ENCODE results near the gene RPAIN.
A peak's percentile ranks its signal among the peaks of the same experiment; 100 is the strongest.
"Not testable (repeated sequence)": the region's sequence is repeated elsewhere in the genome, so short reads cannot be mapped to it uniquely, and the experiment has no call there.

The RPAIN gene

GRCh38 chr17:5425826-5426225 lies 5.8 kb downstream of the RPAIN start:
- FAIRE-seq (no peak), DNase-seq (ENCODE audit: extremely low spot score, insufficient read length, low read depth) (no peak)

- no peak for FAIRE-seq
- no peak for DNase-seq (ENCODE audit: extremely low spot score, insufficient read length, low read depth)
Measured at GRCh38 chr17:5429191-5429887, 9.4 kb downstream of the RPAIN start.

GRCh38 chr17:5430413-5430999 lies 10.5 kb downstream of the RPAIN start:
- no peak for FAIRE-seq
- DNase-seq (ENCODE audit: extremely low spot score, insufficient read length, low read depth) = no peak

- not testable (repeated sequence) for DNase-seq (ENCODE audit: extremely low spot score, insufficient read length, low read depth); FAIRE-seq
Measured at GRCh38 chr17:5431234-5431633, 11.3 kb downstream of the RPAIN start.

GRCh38 chr17:5431949-5432556 lies 12.1 kb downstream of the RPAIN start:
- FAIRE-seq = no peak
- no peak for DNase-seq (ENCODE audit: extremely low spot score, insufficient read length, low read depth)

- no peak for FAIRE-seq
- DNase-seq (ENCODE audit: extremely low spot score, insufficient read length, low read depth) = no peak
Measured at GRCh38 chr17:5434984-5435383, 15.0 kb downstream of the RPAIN start.

- not testable (repeated sequence) for DNase-seq (ENCODE audit: extremely low spot score, insufficient read length, low read depth); FAIRE-seq
Measured at GRCh38 chr17:5435781-5436315, 15.9 kb downstream of the RPAIN start.

GRCh38 chr17:5437721-5438317 lies 17.8 kb downstream of the RPAIN start:
- peak; percentile 35 for FAIRE-seq
- DNase-seq (ENCODE audit: extremely low spot score, insufficient read length, low read depth) = no peak

- peak; percentile 97 for FAIRE-seq
- DNase-seq (ENCODE audit: extremely low spot score, insufficient read length, low read depth) = peak; percentile 89
Measured at GRCh38 chr17:5438716-5439445, 18.9 kb downstream of the RPAIN start, which contains the start of gene C1QBP. Gene C1QBP, minus strand, starts transcription at chr17:5439155. Its CDS starts 82 bp downstream, at chr17:5439073.

- DNase-seq (ENCODE audit: extremely low spot score, insufficient read length, low read depth) = no peak
- FAIRE-seq = no peak
Measured at GRCh38 chr17:5439446-5439764, 19.4 kb downstream of the RPAIN start.

- FAIRE-seq (no peak), DNase-seq (ENCODE audit: extremely low spot score, insufficient read length, low read depth) (no peak)
Measured at GRCh38 chr17:5443728-5444127, 23.7 kb downstream of the RPAIN start.

GRCh38 chr17:5444209-5444608 lies 24.2 kb downstream of the RPAIN start:
- FAIRE-seq (no peak), DNase-seq (ENCODE audit: extremely low spot score, insufficient read length, low read depth) (no peak)

- DNase-seq (ENCODE audit: extremely low spot score, insufficient read length, low read depth) (no peak), FAIRE-seq (no peak)
Measured at GRCh38 chr17:5446786-5447185, 26.8 kb downstream of the RPAIN start.

- FAIRE-seq (no peak), DNase-seq (ENCODE audit: extremely low spot score, insufficient read length, low read depth) (no peak)
Measured at GRCh38 chr17:5464717-5465507, 44.9 kb downstream of the RPAIN start.

GRCh38 chr17:5466295-5466694 lies 46.3 kb downstream of the RPAIN start:
- FAIRE-seq (no peak), DNase-seq (ENCODE audit: extremely low spot score, insufficient read length, low read depth) (no peak)

GRCh38 chr17:5467416-5467815 lies 47.4 kb downstream of the RPAIN start:
- FAIRE-seq (no peak), DNase-seq (ENCODE audit: extremely low spot score, insufficient read length, low read depth) (no peak)

- FAIRE-seq = no peak
- no peak for DNase-seq (ENCODE audit: extremely low spot score, insufficient read length, low read depth)
Measured at GRCh38 chr17:5468075-5468473, 48.1 kb downstream of the RPAIN start.

- DNase-seq (ENCODE audit: extremely low spot score, insufficient read length, low read depth) = no peak
- no peak for FAIRE-seq
Measured at GRCh38 chr17:5472511-5472910, 52.5 kb downstream of the RPAIN start.

- no peak for DNase-seq (ENCODE audit: extremely low spot score, insufficient read length, low read depth)
- no peak for FAIRE-seq
Measured at GRCh38 chr17:5473906-5474305, 53.9 kb downstream of the RPAIN start.
